ENCODE measurements around the gene TMEM269.
"Not testable (repeated sequence)": the region's sequence is repeated elsewhere in the genome, so short reads cannot be mapped to it uniquely, and the experiment has no call there.

TMEM269 gene

DNA sequence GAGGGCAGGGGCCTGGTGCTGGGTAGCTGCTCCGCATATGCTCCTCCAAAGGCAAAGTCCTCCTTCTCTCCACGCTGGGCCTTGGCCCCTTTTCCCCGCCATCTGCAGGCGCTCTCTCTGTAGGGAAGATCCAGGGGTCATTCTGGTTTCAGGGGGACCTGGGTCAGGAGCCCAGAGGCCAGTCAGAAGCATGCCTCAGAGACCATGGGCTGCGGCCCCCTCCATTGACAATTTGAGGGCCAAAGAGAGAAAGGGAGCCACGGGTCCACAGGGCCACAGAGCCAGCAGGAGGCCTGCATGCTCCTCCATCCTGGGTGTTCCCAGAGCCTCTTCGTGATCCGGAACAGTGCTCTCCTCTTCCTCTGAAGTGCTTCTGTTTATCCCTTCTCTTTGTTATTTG, 42.6 kb upstream of the TMEM269 start:
- H3K36me3 ChIP-seq (ENCODE audit: insufficient read depth, low read length) = peaks cover 18% of the 10 kb centered on the region
- no peak overlapping the region for H2AFZ ChIP-seq (ENCODE audit: low read depth, low read length)
- no peaks in the 10 kb centered on the region for H3K9me3 ChIP-seq (ENCODE audit: low read length)
- no peaks in the 10 kb centered on the region for H3K27me3 ChIP-seq (ENCODE audit: insufficient read depth, low read length)
- H3K4me3 ChIP-seq (ENCODE audit: low read length) = no peak overlapping the region
- H3K4me1 ChIP-seq (ENCODE audit: insufficient read depth, low read length) = peaks cover 15% of the 10 kb centered on the region

DNA sequence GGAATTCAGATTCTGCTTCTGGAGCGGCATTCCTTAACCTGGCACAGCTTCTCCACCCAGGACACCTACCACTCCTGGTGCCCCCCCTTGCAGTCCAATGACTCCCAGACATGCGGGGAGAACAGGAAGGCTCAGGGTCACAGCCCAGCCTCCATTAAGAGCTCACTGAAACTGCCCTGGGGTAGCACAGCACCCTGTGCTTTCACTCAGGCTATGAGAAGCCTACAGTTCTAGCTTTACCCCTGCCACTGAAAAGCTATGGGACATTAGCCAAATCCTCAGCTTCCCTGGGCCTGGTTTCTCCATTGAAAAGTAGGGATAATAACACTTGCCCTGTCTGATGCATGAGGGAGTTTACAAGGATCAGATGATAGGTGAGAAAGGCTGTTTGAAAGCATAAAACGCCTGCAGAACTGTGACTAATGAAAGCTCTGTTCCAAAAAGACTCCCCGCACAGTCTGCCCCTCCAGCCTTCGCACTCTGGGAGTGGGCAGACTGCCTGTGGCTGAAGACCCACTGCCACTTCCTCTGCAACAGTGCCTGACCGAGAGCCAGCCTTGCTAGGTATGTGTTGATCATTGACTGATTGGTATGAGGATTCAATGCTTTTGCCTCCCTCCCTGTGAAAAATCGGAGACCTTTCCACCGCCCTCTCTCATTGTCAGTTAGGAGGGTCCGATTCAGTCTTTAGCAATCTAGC, 42.0 kb upstream of the TMEM269 start:
- Histone ChIP-seq H3K27me3 (ENCODE audit: insufficient read depth, low read length) (no peaks in the 10 kb centered on the region), H3K4me3 (ENCODE audit: low read length) (no peak overlapping the region), H3K9me3 (ENCODE audit: low read length) (no peaks in the 10 kb centered on the region), H3K36me3 (ENCODE audit: insufficient read depth, low read length) (peaks cover 24% of the 10 kb centered on the region), H3K4me1 (ENCODE audit: insufficient read depth, low read length) (peaks cover 15% of the 10 kb centered on the region), H2AFZ (ENCODE audit: low read depth, low read length) (no peak overlapping the region)

GRCh38 chr1:42743317-42744147, 41.3 kb upstream of the TMEM269 start:
- Histone ChIP-seq H2AFZ (ENCODE audit: low read depth, low read length) (no peak overlapping the region), H3K4me3 (ENCODE audit: low read length) (no peak overlapping the region), H3K4me1 (ENCODE audit: insufficient read depth, low read length) (peaks cover 15% of the 10 kb centered on the region), H3K9me3 (ENCODE audit: low read length) (no peaks in the 10 kb centered on the region), H3K36me3 (ENCODE audit: insufficient read depth, low read length) (peaks cover 32% of the 10 kb centered on the region), H3K27me3 (ENCODE audit: insufficient read depth, low read length) (no peaks in the 10 kb centered on the region)

GRCh38 chr1:42744148-42744413, 40.7 kb upstream of the TMEM269 start:
- H2AFZ ChIP-seq (ENCODE audit: low read depth, low read length) = no peak overlapping the region
- H3K27me3 ChIP-seq (ENCODE audit: insufficient read depth, low read length) = no peaks in the 10 kb centered on the region
- H3K4me1 ChIP-seq (ENCODE audit: insufficient read depth, low read length) = peaks cover 15% of the 10 kb centered on the region
- peaks cover 38% of the 10 kb centered on the region for H3K36me3 ChIP-seq (ENCODE audit: insufficient read depth, low read length)
- no peak overlapping the region for H3K4me3 ChIP-seq (ENCODE audit: low read length)
- H3K9me3 ChIP-seq (ENCODE audit: low read length) = no peaks in the 10 kb centered on the region

DNA sequence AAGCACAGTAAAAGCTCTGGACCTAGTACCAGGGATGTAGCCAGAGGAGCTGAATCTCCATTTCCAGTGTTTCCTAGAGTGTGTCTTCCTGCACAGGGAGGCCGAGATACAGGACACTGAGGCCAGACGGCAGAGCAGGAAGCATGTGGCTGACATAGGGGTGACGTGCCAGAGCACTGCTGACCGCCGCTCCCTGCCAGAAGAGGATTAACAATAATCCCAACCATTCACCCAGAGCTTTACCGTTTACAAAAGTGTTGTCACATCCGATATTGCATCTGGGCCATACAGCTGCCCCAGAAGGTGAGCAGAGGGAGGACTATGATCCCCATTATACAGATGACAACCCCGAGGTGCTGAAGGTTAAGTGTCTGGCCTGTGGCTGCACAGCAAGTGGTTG, 38.9 kb upstream of the TMEM269 start:
- H3K36me3 ChIP-seq (ENCODE audit: insufficient read depth, low read length) = peaks cover 50% of the 10 kb centered on the region
- no peak overlapping the region for H2AFZ ChIP-seq (ENCODE audit: low read depth, low read length)
- peaks cover 2% of the 10 kb centered on the region for H3K4me1 ChIP-seq (ENCODE audit: insufficient read depth, low read length)
- no peaks in the 10 kb centered on the region for H3K27me3 ChIP-seq (ENCODE audit: insufficient read depth, low read length)
- H3K4me3 ChIP-seq (ENCODE audit: low read length) = no peak overlapping the region
- H3K9me3 ChIP-seq (ENCODE audit: low read length) = peaks cover 4% of the 10 kb centered on the region

DNA sequence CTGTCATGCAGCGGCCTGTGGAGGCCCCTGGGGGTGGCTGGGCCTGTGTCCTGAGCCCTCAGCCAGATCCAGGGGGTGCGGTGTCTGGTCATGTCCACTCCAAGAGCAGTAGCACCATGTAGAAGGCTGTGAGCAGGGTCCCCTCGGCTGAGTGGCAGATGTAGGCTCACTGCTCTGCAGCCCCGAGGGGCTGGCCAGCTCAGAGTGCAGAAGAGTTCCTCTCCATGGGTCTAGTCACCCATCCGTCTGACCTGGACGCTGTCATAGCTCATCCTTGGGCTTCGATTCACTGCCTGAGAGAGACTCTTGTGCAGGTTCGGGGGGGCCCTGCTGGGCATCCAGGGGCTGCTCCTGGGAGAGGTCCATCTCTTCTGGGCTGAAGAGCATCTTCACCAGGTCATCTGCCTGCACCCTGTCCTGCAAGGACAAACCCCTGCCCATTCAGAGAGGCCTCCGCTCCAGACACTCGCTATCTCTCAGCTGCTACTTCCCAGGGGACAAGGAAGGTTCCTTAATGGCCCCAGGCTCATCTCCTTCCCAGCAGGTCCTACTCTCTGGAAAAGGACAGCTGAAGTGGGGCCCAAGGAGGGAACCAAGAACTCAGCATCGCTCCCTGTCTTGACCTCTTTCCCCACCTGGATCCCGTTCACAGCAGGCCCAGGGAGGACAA, 38.2 kb upstream of the TMEM269 start:
- H3K4me1 ChIP-seq (ENCODE audit: insufficient read depth, low read length) = no peaks in the 10 kb centered on the region
- H3K27me3 ChIP-seq (ENCODE audit: insufficient read depth, low read length) = no peaks in the 10 kb centered on the region
- H3K36me3 ChIP-seq (ENCODE audit: insufficient read depth, low read length) = peaks cover 51% of the 10 kb centered on the region
- H2AFZ ChIP-seq (ENCODE audit: low read depth, low read length) = no peak overlapping the region
- H3K9me3 ChIP-seq (ENCODE audit: low read length) = peaks cover 5% of the 10 kb centered on the region
- H3K4me3 ChIP-seq (ENCODE audit: low read length) = no peak overlapping the region

DNA sequence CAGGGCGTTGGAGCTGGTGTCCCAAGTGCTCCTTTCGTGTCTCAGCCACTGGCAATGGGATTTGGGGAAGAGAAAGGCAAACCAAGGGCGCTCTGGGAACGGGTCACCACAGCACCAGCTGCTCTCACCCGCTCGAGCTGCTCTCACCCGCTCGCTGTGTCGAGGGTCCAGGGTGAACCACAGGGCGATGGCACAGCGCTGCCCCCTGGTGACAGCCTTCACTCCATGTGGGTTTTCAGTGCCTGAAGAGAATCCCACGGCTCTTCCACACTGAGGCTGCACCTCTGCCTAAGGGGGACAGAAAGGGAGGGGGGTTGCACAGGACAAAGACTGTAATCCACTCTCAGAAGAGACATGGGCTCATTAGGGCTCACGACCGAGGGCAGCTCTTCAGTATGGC, 37.7 kb upstream of the TMEM269 start:
- H3K9me3 ChIP-seq (ENCODE audit: low read length) = peaks cover 10% of the 10 kb centered on the region
- no peak overlapping the region for H3K4me3 ChIP-seq (ENCODE audit: low read length)
- H2AFZ ChIP-seq (ENCODE audit: low read depth, low read length) = no peak overlapping the region
- H3K4me1 ChIP-seq (ENCODE audit: insufficient read depth, low read length) = no peaks in the 10 kb centered on the region
- H3K36me3 ChIP-seq (ENCODE audit: insufficient read depth, low read length) = peaks cover 56% of the 10 kb centered on the region
- no peaks in the 10 kb centered on the region for H3K27me3 ChIP-seq (ENCODE audit: insufficient read depth, low read length)

GRCh38 chr1:42748021-42748420, 36.8 kb upstream of the TMEM269 start:
- no peaks in the 10 kb centered on the region for H3K4me1 ChIP-seq (ENCODE audit: insufficient read depth, low read length)
- no peaks in the 10 kb centered on the region for H3K27me3 ChIP-seq (ENCODE audit: insufficient read depth, low read length)
- H3K36me3 ChIP-seq (ENCODE audit: insufficient read depth, low read length) = peaks cover 65% of the 10 kb centered on the region
- no peak overlapping the region for H2AFZ ChIP-seq (ENCODE audit: low read depth, low read length)
- H3K4me3 ChIP-seq (ENCODE audit: low read length) = no peak overlapping the region
- peaks cover 12% of the 10 kb centered on the region for H3K9me3 ChIP-seq (ENCODE audit: low read length)

DNA sequence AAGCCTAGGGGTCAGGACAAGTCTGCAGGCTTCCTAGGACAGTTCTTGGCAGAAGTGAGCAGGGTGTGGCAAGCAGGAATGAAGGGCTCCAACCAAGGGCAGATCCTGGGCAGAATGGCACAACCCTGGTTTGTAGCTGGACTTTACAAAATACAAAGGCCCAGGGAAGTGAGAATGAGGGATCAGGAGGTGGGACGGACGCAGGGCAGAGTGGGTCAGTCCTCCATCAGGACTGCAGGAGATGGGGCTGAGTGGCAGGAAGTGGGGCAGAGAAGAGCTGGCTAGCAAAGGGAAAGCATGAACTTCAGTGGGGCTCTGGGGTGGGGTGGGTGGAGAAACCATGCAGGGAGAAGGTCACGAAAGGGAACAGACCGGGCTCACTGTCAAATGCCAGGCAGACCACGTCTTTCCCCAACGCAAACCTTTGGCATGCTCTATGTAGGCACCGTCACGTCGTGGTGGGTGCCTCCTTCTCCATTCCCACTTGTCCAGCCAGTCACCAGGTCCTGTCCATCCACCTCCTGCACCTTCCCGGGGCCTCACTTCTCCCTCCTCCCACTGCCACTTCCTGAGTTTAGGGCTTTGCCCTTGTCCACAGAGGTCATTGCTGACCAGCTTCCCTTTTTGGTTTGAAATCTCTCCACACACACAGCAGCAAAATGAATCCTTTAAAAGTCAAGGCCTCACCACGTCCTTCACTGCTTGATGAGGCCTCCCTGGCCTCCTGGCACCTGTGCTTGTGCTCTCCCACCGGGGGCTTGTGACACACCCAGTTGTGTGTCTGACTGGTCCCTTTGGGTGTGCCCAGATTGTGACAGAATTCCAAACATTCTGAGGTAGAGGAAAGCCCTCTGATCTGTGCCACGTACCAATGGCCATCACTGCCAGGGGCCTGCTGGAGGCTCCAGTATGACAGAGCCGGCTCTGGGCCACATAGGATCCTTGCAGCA, 36.1 kb upstream of the TMEM269 start:
- H3K4me1 ChIP-seq (ENCODE audit: insufficient read depth, low read length) = no peaks in the 10 kb centered on the region
- H3K4me3 ChIP-seq (ENCODE audit: low read length) = no peak overlapping the region
- H3K9me3 ChIP-seq (ENCODE audit: low read length) = peaks cover 12% of the 10 kb centered on the region
- peaks cover 70% of the 10 kb centered on the region for H3K36me3 ChIP-seq (ENCODE audit: insufficient read depth, low read length)
- H3K27me3 ChIP-seq (ENCODE audit: insufficient read depth, low read length) = no peaks in the 10 kb centered on the region
- no peak overlapping the region for H2AFZ ChIP-seq (ENCODE audit: low read depth, low read length)

GRCh38 chr1:42750041-42750440, 34.8 kb upstream of the TMEM269 start:
- Histone ChIP-seq H3K27me3 (ENCODE audit: insufficient read depth, low read length) (no peaks in the 10 kb centered on the region), H2AFZ (ENCODE audit: low read depth, low read length) (no peak overlapping the region), H3K4me1 (ENCODE audit: insufficient read depth, low read length) (no peaks in the 10 kb centered on the region), H3K4me3 (ENCODE audit: low read length) (no peak overlapping the region), H3K9me3 (ENCODE audit: low read length) (peaks cover 12% of the 10 kb centered on the region), H3K36me3 (ENCODE audit: insufficient read depth, low read length) (peaks cover 83% of the 10 kb centered on the region)

DNA sequence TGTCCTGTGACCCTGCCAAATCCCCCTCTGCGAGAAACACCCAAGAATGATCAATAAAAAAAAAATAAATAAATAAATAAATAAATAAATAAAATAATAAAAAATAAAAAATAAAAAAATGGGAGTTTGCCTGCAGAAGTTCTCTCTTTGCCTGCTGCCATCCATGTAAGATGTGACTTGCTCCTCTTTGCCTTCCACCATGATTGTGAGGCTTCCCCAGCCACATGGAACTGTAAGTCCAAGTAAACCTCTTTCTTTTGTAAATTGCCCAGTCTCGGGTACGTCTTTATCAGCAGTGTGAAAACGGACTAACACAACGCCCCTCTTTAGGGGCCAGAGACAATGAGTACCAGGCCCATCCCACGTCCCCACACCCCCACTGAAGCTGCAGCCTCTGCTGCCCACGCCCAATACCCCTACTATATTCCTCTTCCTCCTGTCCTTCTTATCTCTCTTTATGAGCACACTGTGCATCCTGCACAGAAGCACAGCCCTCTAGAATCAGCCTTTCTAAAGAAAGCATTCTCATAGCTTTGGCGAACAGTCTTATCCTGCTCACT, 33.2 kb upstream of the TMEM269 start:
- H2AFZ ChIP-seq (ENCODE audit: low read depth, low read length); H3K4me3 ChIP-seq (ENCODE audit: low read length); H3K27me3 ChIP-seq (ENCODE audit: insufficient read depth, low read length); H3K4me1 ChIP-seq (ENCODE audit: insufficient read depth, low read length): not testable (repeated sequence)
- peaks cover 12% of the 10 kb centered on the region for H3K9me3 ChIP-seq (ENCODE audit: low read length)
- peaks cover 86% of the 10 kb centered on the region for H3K36me3 ChIP-seq (ENCODE audit: insufficient read depth, low read length)

DNA sequence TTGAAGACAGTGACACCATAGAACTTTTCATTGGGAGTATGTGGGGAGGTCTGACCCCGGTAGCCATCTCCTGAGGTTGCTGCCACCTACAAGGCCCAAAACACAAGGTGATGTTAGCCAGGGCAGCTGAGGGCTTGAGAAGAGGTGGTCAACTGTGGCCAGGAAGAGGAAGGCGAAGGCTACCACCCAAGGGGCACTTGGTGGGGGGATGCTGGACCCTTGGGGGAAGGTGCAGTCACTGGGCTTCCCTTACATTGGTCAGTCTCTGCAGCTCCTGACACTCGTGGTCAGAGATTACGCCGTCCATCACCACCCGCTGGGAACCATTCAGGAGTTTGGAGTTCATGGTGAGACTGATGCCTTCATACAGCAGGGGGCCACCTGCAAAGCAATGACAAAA, 32.5 kb upstream of the TMEM269 start:
- H3K36me3 ChIP-seq (ENCODE audit: insufficient read depth, low read length) = peaks cover 81% of the 10 kb centered on the region
- peaks cover 12% of the 10 kb centered on the region for H3K9me3 ChIP-seq (ENCODE audit: low read length)
- no peaks in the 10 kb centered on the region for H3K4me1 ChIP-seq (ENCODE audit: insufficient read depth, low read length)
- no peaks in the 10 kb centered on the region for H3K27me3 ChIP-seq (ENCODE audit: insufficient read depth, low read length)
- H3K4me3 ChIP-seq (ENCODE audit: low read length) = no peak overlapping the region
- no peak overlapping the region for H2AFZ ChIP-seq (ENCODE audit: low read depth, low read length)
